HG02981 (cell line): ENCODE measurements around the gene NELL1.
"Not testable (repeated sequence)": the region's sequence is repeated elsewhere in the genome, so short reads cannot be mapped to it uniquely, and the experiment has no call there.

Source experiments
- ATAC-seq: cut with Tn5 transposase; IDR thresholded peaks from one replicate; pipeline ENCODE4 v1.9.1; 2021; ENCODE audit warnings: mild to moderate bottlenecking, moderate library complexity; ENCODE audit not compliant: unreplicated experiment

The NELL1 gene

GRCh38 chr11:21177379-21177778 is 508.0 kb downstream of the NELL1 start:
- no peak for ATAC-seq

GRCh38 chr11:21179770-21180169 is 510.4 kb downstream of the NELL1 start:
- ATAC-seq = no peak

DNA sequence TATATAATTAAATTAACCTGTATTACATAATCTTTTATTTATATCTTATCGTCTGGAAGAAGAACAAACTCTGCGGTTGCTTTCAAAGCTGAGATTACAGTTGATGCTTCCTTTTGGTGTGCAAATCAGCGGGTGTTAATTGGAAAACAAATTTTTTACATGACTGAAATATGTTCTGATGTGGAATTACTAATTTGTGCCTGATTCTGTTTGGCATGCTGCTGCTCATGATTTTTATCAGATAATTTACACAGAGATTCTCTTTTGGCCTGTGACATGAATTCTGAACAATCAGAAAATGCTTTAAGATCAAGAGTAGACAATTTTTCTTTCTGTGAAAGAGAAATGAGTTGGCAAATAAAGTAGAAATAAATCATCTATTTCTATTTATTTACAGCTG is 510.8 kb downstream of the NELL1 start:
- ATAC-seq = no peak

- no peak for ATAC-seq
Observed at GRCh38 chr11:21185959-21186358, 516.6 kb downstream of the NELL1 start.

DNA sequence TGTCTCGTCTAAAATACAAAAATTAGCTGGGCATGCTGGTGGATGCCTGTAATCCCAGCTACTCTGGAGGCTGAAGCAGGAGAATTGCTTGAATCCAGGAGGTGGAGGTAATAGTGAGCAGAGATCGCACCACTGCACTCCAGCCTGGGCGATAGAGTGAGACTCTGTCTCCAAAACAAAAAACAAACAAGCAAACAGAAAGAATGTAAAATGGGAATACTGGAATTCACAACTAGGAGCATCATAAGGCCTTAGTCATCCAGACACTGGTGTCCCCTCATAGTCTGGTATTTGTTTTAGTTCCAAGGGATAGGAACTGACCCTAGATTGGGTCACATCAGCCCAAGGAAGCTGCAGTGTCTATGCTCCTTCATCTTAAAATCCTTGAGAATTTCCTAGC is 520.8 kb downstream of the NELL1 start:
- no peak for ATAC-seq

- ATAC-seq = no peak
Observed at GRCh38 chr11:21195995-21196394, 526.6 kb downstream of the NELL1 start.

GRCh38 chr11:21198498-21198897 is 529.1 kb downstream of the NELL1 start:
- no peak for ATAC-seq

GRCh38 chr11:21205205-21205604 is 535.8 kb downstream of the NELL1 start:
- no peak for ATAC-seq

DNA sequence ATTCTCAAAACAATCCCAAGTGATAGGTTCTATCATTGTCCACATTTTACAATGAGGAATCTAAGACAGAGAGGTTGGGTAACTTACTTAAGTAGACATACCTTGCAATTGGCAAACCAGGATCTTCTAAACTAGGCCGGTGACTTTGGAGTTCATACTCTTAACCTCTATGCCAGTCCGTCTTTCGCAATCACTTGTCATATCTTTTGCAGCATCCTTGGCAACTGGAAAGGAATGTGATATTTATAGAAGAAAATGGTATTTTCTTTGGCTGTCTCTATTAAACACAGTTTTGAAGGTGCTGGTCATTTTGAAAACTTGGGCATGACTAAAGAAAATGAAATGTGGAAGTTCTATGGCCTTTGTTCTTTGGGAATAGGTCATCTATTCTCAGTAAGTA is 556.5 kb downstream of the NELL1 start:
- ATAC-seq = no peak

GRCh38 chr11:21229224-21229623 is 559.8 kb downstream of the NELL1 start:
- ATAC-seq = no peak

DNA sequence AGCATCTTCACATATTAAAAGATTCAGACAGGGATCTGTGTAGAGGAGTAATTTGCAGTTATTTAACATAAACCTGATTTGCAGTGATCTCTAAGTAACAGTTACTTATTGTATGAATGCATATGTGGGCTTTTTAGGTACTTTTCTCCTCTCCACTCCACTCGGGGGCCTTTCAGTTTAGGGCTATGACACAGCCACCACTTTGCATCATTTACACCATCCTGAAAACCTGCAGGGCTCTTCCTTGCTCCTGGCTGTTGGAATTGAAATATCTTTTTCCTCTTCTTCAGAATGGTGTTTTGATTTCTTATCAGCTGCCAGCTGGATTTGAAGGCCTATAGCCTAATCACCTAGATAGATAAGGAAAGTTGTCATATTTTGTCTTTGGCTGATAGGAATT is 580.8 kb downstream of the NELL1 start:
- no peak for ATAC-seq

GRCh38 chr11:21254055-21254454 is 584.7 kb downstream of the NELL1 start:
- no peak for ATAC-seq

GRCh38 chr11:21254790-21255189 is 585.4 kb downstream of the NELL1 start:
- no peak for ATAC-seq

DNA sequence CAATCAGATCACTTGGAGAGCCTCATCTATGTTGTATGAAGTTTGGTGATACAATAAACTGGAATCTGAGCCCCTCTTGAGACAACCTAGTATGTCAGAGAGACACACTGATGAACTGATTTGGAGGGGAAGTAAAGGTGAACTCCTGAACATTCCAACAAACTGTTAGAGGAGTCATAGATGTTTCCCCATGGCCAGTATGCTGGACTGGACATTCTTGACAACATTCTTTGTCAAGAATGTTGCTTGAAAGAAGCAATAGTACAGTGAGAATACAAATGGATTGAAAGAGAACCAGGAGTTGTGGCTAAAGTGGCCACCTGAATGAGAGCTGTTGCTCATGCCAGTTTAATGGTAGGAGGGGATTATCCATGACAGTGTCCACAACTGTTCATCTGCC is 588.1 kb downstream of the NELL1 start:
- no peak for ATAC-seq

DNA sequence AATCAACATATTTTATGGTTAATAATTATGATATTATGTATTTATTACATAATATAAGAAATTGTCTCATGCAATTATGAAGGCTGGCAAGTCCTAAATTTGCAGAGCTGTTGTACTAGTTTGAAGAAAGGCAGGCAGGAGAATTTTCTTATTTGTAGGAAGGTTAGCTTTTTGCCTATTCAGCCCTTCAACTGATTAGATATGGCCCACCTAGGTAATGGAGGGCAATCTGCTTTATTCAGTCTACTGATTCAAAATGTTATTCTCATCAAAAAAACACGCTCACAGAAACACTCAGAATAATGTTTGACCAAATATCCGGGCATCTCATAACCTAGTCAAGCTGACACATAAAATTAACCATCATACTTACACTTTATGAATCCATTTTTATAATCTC is 589.0 kb downstream of the NELL1 start:
- ATAC-seq = no peak

DNA sequence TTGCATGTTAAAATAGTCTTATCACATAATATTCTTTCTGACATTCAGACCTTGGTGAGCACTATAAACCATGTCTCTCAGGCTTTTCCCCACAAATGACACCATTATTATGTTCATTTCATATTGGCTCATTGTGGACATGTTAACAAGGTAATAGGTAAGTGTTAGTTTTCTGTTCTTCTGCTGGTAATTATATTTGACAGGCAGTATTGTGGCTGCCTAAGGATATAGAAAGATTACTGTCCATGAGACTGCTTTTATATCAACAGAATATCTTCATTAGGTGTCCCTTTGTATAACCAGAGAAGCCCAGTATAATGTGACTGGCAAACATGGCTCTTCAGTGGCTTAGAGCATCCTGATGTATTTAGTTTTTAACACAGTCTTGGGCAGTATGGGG is 590.7 kb downstream of the NELL1 start:
- ATAC-seq = no peak

DNA sequence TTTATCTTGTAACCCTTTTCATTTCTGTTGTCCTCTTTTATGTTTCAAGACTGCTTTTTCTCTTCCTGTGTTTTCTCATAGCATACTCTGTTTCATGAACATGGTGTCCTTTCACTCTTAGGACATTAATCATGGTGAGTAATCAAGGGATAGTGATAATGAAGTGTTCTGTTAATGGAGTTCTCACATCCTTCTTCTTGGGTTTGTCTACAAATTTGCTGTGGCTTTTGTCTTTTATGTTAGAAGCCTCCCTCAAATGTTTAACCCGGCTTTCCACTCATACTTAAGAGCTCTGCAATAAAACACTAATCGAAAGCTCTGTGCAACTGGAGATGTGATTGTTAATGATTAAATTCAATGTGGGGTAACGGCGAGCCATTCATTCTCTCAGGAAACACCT is 593.6 kb downstream of the NELL1 start:
- ATAC-seq = no peak

DNA sequence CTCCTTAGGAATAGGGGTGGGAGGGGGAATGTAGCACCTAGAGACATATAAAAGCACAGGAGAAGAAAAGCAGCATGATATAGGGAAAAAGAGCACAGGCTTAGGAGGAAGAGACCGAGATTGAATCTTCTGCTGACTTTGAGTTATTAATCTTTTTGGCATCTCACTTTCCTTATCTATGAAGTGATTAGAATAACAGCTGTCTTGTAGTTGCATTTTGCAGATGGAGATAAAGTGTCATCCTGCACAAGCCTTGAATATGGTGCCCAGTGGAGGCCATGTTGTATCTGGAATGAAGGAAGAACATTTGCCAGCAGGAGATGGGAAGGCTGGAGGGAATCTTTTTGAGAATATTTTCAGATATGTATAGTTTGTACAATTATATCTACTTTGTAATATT is 594.7 kb downstream of the NELL1 start:
- no peak for ATAC-seq

- no peak for ATAC-seq
Observed at GRCh38 chr11:21268036-21268435, 598.6 kb downstream of the NELL1 start.

DNA sequence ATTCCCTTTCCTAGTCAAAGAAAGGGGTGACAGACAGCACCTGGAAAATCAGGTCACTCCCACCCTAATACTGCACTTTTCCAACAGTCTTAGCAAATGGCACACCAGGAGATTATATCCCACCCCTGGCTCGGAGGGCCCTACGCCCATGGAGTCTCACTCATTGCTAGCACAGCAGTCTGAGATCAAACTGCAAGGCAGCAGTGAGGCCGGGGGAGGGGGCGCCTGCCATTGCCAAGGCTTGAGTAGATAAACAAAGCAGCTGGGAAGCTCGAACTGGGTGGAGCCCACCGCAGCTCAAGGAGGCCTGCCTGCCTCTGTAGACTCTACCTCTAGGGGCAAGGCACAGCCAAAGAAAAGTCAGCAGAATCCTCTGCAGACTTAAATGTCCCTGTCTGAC is 602.8 kb downstream of the NELL1 start:
- not testable (repeated sequence) for ATAC-seq

GRCh38 chr11:21278840-21279239 is 609.5 kb downstream of the NELL1 start:
- no peak for ATAC-seq

DNA sequence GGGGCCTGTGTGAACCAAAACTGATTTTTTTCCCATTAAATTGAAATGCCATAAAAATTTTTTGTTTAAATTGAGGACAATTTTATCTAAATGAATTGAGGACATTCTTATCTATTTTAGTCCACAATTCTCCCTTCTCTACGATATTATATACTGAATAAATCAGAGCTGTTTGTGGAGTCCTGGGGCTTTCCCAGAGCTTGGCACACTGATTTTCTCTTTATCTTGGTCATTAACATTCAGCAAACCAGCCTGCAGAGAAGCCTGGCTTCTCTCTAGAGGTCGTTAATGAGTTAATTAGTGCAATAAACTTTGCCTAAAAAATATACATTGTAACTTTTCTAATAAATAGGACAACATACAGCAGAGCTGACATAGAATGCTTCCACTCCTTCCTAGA is 615.7 kb downstream of the NELL1 start:
- no peak for ATAC-seq

- ATAC-seq = no peak
Observed at GRCh38 chr11:21289686-21290085, 620.3 kb downstream of the NELL1 start.

DNA sequence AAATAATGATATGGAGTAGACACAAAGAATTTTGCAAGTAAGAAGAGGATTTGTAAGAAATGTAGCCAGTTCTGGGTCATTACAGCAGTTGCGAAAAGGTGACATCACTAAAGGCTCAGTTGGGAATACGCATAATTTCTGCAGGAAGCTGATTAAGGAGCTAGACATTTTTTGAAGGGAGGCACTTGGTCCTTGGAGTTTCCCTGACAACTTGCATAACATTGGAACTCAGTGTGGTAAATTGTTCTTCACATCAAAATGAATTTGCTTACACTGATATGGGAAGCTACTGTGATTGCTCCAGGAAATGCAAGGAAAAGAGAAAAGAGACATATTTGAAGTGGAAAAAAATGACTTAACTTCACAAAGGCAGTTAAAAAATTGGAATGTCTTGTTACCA is 626.1 kb downstream of the NELL1 start:
- ATAC-seq = no peak
